HK-2 (cell line): ENCODE data around the gene GALNT2.

Experiments used
- DNase-seq: peaks from one replicate; pipeline ENCODE4 v3.0.0-alpha.2; 2018; ENCODE audit not compliant: unreplicated experiment

GALNT2 gene

DNA sequence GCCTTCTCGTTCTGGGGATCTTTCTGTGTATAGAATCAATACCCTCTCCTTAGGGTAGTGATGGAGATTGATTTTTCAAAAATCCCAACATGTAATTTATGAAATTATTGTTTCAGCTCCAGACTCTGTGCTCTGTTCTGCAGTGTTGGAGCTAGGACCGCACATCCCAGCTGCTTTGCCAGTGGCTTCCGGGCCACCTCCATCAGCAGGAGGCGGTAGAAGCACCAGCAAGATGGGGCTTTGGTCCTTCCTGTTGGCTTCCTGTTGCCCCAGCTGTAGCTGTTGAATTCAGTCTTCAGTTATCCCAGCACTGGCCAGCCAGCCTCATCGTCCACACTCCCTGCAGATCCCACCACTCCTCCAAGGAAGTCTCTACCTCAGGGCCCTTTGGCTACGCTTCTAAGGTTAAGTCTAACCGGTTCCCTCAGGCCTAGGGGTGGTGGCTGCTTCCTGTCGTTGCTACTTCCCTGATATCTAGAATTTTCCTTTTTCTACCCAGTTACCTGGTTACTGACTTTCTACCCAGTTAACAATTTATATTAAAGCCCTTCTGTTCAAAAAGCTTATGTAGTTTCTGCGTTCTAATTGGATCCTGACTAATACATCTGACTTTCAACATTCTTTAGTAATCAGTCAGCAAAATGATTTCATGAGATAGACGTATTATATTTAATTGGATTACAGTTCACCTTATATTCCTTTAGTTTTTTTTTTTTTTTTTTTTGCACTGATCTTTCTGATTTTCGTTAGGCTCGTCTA is 24.6 kb downstream of the GALNT2 start:
- no peak for DNase-seq

DNA sequence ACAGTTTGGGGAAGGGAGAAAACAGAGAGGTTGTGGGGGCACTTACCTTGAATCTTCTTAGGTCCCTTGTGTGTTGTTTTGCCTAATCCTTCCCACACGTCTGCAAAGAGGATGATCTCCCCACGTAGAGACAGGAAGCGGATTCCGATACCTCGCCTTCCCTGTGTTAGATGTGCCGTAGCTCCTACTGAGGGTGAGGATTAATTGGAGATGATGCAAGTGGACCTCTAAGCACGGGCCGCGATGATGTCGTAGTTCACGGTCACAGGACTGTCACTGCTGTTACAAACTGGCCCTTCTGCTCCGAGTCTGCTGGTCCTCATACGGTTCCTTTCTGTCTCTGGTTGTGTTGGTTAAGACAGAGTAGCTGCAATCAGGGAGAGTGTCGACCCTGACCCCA is 27.7 kb downstream of the GALNT2 start:
- DNase-seq, result no peak

DNA sequence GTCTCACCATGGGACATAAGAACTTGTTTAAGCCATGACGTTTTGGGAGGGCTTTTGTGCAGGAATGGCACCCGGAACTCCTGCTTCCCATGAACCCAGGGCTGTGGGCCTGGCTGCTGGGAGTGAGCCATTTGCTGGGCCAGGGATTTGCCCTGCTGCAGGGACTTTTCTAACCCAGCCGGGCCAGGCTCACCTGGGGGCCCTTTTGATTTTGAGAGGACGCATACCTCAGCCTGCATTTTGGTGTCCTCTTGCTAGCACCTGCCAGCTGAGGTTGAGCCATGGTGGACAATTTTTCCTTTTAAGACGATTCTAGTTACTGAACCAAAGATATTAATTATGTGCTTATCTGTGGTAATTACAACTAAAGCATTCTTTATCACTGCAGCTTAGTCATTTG is 28.9 kb downstream of the GALNT2 start:
- no peak for DNase-seq

DNA sequence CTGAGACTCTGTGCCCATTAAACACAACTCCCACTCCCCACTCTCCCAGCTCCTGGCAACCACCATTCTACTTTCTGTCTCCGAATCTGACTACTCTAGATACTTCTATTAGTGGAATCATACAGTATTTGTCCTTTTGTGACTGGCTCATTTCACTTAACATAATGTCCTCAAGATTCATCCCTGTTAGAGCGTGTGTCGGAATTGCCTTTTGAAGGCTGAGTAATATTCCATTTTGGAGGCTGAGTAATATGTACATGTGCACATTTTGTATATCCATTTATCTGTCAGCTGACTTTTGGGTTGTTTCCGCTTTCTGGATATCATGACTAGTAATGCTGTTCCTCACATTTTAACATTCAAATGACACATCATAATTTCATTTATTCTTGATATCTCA is 30.3 kb downstream of the GALNT2 start:
- no peak for DNase-seq

DNA sequence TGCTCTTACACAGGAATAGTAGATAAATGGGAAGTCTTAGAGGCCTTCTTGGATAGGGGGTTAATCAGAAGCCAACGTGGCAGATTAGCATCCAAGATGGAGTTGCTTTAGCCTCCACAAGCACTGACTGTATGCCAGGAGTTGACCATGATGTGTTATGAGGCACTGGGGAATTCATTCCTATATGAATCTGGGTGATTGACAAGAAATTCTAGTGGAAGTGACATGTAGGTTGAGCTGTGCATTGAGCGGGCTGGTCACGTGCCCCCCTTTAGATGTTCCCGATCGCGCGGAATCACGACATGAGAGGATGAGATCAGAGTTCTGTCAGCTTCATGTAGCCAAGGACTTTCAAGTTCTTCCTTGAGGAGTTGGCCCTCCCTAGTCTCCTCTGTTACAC is 31.7 kb downstream of the GALNT2 start:
- no peak for DNase-seq

DNA sequence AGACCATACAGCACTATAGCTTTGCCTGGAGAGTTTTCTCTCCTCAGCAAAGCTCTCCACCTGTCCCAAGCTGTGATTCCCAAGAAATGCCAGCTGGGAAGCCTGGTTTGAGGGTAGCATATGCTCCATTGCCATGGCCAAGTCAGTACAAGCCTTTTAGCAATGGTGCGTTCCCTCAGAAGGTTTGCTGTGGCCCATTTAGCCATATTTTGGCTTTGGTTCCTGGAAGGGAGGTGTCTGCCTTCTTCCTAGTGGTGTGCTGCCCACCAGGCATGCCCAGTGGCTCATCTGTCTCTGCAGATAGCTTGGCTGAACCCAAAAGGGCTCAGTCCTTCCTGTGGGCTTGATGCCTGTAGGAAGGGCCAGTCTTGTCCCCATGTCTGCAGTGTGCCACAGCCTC is 32.4 kb downstream of the GALNT2 start:
- no peak for DNase-seq

DNA sequence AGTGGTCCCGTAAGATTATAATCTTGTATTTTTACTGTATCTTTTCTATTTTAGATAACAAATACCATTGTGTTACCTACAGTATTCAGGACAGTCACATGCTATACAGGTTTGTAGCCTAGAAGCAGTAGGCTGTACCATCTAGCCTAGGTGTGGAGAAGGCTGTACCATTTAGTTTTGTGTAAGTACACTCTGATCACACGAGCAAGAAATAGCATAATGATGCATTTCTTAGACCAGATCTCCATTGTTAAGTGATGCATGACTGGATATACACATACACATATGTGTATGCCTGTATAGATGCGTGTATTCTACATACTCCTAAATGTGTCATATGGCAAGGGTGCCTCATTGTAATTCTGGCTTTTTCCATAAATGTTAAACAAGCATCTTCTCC is 33.9 kb downstream of the GALNT2 start:
- DNase-seq, result no peak

DNA sequence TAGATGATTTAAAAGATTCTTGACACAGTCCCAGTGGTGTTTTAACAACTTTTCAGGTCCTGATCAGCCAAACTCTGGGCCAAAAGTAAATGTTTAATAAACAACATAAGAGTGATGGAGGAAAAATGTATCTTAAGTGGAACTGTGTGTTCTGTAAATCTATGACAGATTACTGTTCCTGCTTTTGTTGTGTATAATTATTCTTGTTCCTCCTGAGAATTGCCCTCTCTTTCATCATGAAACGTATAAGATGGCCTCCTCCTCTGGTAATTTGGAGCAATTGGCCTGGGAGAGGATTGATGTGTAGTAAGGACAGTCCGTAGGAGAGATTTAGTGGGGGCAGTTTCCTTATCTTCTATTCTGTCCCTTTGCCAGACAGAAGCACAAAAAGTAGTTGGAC is 34.5 kb downstream of the GALNT2 start:
- DNase-seq, result no peak

DNA sequence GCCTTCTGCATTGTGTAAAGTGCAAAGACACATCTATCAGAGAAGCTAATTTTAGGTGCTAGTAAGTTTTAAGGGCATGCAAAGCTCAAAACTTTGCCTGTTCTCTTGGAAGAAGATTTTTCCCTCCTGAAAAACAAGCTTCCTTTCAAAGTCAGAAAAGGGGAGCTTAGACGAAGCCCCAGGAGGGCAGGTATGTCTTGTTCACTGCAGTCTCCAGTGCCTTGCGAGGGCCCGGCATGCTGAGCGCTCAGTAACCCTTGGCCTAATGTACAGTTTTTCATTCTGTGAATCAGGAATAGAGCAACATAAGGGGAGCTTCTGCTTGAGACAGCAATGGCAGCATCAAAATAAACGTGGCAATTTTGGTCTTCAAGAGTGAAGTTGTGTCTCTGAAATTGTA is 35.0 kb downstream of the GALNT2 start:
- no peak for DNase-seq

DNA sequence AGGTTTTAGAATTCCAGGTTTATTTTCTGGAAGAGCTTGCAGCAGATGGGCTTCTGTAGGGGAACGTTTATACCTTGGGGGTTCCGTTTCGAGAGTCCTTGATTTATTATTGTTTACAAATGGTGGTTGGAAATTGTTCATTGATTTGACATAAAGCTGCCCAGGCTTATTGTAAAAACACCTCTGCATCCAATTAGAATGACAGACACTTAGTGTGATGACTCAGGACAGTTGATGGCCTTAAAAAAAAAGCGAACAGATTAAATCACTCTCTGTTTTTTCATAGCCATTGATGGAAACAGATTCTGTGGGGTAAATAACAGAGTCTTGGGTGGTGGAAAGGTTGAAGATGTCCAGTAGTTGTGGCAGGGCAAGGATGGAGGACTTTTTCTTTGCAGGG is 35.4 kb downstream of the GALNT2 start:
- no peak for DNase-seq

DNA sequence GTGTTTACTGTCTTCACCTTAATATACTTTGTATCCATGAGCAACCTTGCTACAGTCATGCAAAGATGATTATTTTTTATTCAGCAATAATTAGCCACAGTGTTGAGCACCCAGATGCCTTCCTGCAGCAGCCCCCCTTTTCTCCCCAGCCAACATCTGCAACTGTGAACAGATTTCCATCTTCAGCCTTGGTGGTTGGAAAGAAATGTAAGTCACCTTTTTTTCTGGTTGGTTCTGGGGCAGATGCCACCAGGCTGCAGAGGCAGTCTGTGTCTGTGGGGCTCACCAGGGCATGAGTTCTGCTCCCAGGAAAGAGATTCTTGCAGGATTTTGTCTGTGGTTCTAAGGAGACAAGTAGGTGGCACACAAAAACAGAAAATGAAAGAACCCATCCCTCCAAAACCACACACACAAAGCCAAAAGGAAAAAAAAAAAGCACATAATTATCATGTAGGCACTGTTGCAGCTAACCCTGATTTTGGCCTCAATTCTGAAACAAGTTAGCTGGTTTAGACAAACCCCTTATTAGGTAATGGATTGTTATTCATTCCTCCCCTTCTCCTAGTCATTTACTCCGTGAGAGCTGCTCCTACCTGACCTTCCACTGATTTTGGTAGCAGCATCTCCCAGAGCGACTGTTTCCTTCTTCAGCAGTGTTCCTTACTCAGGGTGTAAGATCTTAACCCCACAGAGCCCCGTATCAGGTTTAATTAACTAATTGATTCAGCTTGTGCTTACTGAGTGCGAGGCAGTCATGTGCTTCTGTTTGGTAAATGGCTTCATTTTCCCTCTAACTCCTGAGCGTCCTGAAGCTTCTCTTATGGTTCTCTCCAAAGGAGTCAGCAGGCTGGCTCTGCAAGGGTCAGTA is 36.5 kb downstream of the GALNT2 start:
- no peak for DNase-seq

DNA sequence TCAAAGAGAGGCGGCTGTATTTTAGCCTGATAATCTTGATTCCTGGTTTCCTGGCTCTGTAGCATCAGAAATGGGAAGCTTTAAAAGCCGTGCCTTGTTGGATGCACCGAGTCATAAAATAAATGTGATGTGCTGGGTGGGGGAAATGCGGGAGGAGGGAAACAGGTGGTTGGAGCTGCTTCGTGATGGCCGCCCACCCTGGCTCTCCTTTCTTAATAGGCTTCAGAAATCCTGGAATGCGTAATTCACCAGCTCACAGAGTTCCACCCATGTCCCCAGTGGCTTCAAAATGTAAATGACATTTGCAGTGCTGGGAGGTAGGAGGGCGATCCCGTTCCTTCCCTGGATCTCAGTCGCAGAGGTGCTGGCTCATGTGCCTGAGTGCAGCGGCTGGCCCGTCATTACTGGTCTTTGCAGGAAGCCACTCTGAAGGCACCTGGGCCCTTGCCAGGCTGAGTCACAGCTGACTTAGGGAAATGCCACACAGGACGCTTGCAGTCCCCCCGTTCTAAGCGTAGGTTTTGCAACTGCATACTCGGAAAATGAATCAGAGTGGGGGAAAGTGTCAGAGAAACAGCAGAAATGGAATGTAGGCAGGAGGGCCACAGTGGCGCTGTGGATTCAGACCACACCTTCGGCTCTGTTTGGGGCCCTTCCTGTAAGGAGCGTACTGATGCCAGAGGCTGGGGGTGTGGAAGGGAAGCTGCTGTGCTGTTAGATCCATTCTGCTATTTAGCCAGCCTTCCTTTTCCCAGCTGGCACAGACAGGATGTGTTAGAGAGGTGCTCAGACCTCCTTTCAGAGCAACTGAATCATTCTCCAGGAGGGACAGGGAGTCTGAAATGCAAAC is 37.6 kb downstream of the GALNT2 start:
- peak; percentile 99 for DNase-seq

DNA sequence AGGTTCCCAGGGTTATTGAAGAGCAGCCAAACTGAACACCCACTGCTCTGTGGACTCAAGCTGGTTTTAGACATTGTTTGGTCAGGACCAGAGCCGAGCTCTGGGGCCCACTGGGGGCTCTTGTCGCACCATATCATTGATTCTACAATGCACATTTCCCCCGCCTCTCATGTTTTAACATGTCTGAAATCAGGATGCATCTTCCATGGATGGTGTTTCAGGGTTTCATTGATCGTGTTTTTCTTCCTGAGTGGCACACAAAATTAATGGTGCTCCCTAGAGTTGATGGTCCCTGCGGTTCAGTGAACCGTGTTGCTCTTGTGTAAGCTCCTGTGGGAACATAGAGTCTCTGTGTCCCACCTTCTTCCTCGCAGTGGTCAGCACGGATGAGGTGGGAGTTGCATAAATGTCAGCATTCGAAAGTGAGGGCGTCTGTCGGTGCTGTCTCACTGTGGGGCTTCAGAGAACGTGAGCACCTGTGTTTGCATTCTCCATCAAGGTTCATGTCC is 38.3 kb downstream of the GALNT2 start:
- DNase-seq, result no peak

DNA sequence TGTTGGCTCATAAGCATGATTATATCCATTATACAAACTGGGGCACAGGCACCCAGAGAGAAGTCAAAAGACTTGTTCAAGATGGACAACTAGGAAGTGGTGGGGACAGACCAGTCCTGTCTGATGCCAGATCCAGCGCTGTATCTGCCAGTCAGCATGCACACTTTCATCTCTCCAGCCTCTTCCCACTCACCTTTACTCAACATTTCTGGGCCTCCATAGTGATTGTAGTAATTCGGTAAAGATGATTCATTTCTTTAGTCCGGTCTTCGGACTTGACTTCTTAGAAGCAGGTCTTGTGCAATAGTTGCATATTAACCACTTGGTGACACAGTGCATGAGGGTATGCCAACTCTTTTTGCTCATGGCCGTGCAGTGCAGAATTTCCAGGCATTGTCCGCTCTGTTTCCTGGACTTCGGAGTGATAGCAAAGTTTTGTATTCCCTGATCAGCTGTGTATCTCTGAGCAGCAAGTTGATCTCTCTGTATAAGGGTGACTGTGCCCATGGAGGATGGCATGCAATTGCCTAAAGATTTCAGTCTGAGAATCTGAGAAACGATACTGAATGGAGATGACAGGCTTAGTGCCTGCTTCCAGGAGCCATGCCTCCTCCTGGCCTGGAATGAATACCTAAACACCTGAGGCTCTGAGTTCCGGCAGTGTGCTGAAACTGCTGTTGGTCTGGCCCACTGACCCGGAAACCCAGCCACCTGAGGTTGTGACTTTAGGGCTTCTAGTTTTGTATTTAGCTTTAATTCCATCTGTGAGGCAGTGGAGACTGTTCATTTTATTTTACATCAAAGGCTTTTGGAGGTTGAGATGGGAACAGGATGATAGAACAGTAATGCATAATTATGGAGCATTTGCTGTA is 39.0 kb downstream of the GALNT2 start:
- DNase-seq, result peak; percentile 61

DNA sequence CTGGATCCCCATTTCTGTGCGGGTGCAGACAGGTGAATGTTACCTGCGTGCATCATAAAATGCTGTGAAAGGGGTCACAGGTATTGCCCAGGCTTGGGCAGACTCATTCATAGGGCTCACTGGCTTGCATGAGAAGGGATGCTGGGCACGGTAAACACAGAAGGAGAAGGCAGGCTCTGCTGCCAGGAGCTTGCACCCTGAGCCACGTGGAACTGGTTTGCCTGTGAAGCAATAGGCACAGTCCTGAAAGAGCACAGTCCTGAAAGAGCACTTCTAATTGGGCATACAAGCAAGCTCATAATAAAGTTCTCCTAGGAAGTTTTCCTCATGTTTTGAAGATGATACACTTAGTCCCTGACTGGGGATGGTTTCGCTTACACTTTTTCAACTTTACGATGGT is 40.9 kb downstream of the GALNT2 start:
- no peak for DNase-seq

DNA sequence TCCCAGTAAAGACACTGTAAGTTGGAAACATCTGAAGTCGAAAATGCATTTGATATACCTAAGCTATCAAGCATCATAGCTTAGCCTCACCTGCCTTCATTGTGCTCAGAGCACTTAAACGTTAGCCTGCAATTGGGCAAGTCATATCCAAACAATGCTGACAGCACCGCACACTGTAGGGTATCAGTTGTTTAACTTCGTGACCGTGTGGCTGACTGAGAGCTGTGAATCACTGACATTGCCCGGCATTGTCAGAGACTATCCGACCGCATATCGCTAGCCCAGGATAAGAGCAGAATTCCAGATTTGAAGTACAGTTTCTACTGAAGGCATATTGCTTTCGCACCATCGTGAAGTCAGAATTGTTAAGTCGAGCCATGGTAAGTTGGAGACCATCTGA is 41.5 kb downstream of the GALNT2 start:
- no peak for DNase-seq

DNA sequence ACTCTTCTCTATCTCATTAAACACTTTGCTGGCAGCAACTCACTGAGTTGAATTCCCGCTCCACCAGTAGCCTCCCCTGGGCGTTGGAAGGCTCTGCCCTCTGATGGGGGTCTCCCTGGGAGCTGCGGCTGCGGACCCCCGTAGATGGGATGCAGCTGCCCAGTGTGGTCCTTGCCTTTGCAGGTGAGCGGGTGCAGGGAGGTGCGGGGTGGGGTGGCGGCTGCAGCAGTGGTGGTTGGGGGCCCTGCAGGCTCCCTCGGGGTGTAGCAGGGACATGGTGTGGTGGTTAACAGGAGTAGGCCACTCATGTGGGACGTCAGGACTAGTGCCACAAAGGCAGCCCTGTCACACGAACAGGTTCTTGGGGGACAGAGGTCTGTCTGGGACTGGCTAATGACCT is 42.0 kb downstream of the GALNT2 start:
- DNase-seq, result no peak

DNA sequence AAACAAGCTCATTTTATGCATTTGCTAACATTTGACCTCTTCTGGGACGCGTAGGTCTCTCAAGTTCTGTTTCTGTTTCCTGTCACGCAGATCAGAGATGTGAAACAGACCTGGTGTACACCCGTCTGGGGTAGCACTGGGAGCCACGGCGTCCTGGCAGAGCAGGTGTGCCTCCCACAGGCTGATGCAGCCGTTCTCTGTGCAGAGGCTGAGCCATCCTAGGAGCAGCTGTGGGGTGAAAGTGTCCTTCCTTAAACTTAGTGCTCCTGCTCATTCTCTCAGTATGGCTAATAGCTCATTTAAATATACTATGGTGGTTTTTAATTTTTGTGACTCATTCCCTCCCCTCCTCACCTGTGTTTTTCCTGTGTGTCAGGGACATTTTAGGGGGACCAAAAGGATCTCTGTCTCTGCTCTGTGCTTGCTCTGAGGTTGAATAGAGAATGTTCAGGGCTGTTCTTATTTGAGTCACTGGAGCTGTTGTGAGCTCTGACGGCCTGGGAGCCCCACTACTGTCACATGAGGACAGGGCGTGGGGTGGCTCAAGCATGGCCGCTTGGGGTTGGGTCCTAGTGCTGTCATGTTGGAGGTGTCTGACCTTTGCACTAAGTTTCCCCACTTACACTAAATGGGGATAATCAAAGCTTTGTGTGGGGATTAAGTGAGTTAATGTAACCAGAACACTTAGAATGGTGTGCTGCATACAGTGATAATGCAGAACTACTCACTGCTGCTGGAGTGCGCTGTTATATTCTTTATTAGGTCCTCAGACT is 43.0 kb downstream of the GALNT2 start:
- DNase-seq, result no peak

DNA sequence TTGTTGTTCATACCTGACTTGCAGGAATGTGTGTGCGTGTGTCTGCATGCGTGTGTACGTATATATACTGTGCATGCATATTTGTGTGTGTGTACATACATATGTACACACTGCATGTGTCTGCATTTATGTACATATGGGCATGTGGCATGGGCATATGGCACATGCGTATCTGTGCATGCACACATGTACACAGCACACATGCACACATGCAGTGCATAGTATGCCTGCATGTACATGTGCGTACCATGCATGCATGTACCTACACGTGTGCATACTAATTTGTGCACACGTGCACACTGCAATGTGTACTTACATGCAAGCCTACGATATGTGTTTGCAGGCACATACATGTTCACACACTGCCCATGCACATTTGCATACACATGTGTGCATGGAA is 43.9 kb downstream of the GALNT2 start:
- no peak for DNase-seq

DNA sequence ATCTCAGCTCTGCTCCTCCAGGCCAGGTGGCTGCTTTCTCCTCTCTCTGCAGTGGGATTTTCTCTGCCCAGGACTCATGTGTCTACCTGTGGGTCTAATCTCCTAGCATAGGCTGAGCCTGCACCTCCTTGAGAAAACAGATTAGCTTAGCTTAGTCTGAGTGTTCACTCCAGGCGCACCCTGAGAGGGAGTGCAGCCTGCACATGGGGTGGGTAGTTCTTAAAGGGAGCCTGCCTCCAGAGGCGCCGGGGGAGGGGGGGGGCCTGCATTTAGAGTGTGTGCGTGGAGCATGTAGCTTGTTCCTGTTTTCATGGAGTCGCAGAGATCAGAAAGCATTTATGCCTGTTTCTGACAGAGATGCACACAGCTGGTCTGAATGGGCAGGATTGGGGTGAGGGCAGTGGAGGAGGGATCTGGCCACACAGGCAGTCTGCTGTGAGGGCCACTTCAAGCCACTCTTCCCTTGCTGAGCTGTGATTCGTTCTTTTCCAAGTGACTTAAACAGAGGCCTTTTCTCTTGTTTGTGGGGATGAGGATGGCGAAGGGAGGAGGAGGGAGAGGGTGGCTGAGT is 45.2 kb downstream of the GALNT2 start:
- DNase-seq, result no peak
